H1 (cell line): ENCODE measurements around the gene SPATS2L. TPM values are rescaled to one million over a fixed set of nuclear protein-coding genes. Genes with fewer than 3 reads are reported as not detected.

ENCODE experiments used
- CTCF ChIA-PET: fragments of 300-600 bp; sonication (Branson Sonifier 250); formaldehyde crosslinking; loops from one replicate; lab custom pipeline; 2021; ENCODE audit not compliant: partially characterized antibody; lab: Charles Lee
- POLR2A ChIA-PET: fragments of 300-600 bp; sonication (Branson Sonifier 250); formaldehyde crosslinking; loops from one replicate; lab custom pipeline; 2021; ENCODE audit warnings: inconsistent platforms; ENCODE audit not compliant: partially characterized antibody; lab: Charles Lee
- DNase-seq, 2 experiments: peaks; one replicate each; pipeline versions ENCODE4 v3.0.0 to v3.0.0-alpha.2; 2010 to 2022; ENCODE audit warnings: low spot score in 2 of 2, low read depth in 1 of 2, mixed read lengths in 1 of 2
- FAIRE-seq: peaks from 2 replicates; lab custom pipeline; 2011; peaks lifted over from hg19 to GRCh38; lab: Jason Lieb, UNC
- H2AFZ ChIP-seq: 2 replicates; pipeline ENCODE4 v1.8.1; 2012; ENCODE audit warnings: low read length, inconsistent platforms
- H2AK5ac ChIP-seq: 2 replicates; pipeline ENCODE4 v1.6.1; 2013; ENCODE audit warnings: low read depth, low read length
- H2BK120ac ChIP-seq: replicated peaks from 2 replicates; pipeline ENCODE3; 2013; ENCODE audit warnings: low read depth, low read length, inconsistent platforms
- H2BK12ac ChIP-seq: 2 replicates; pipeline ENCODE4 v1.6.1; 2013; ENCODE audit warnings: low read depth, low read length
- H2BK15ac ChIP-seq: 2 replicates; pipeline ENCODE4 v1.6.1; 2013; ENCODE audit warnings: low read length
- H2BK20ac ChIP-seq: 2 replicates; pipeline ENCODE4 v1.6.1; 2013; ENCODE audit warnings: low read length
- H2BK5ac ChIP-seq: 2 replicates; pipeline ENCODE4 v1.6.1; 2013; ENCODE audit warnings: low read depth, low read length
- H3K14ac ChIP-seq: 2 replicates; pipeline ENCODE4 v1.6.1; 2013; ENCODE audit warnings: inconsistent platforms; ENCODE audit not compliant: insufficient read length
- H3K18ac ChIP-seq: 2 replicates; pipeline ENCODE4 v1.6.1; 2013; ENCODE audit warnings: low read length; ENCODE audit errors: extremely low read depth
- H3K23ac ChIP-seq: 2 replicates; pipeline ENCODE4 v1.6.1; 2013; ENCODE audit warnings: inconsistent platforms; ENCODE audit not compliant: insufficient read length
- H3K23me2 ChIP-seq: 2 replicates; pipeline ENCODE4 v1.6.1; 2013; ENCODE audit warnings: low read depth, low read length
- H3K27ac ChIP-seq: 2 replicates; pipeline ENCODE4 v1.6.1; 2011; ENCODE audit warnings: low read depth, low read length, inconsistent platforms
- H3K27me3 ChIP-seq, 4 experiments: replicated peaks in 1 of 4; 1 replicate in 1 of 4; 2 replicates in 3 of 4; pipeline versions ENCODE4 v1.6.1 to v1.8.1; 2011 to 2013; ENCODE audit warnings: low read length in 3 of 4, mild to moderate bottlenecking in 3 of 4, inconsistent platforms in 2 of 4, mixed read lengths in 2 of 4, moderate library complexity in 1 of 4; ENCODE audit not compliant: control insufficient read depth in 3 of 4, insufficient read depth in 3 of 4; ENCODE audit errors: extremely low read depth in 1 of 4
- H3K36me3 ChIP-seq, 4 experiments: 2 replicates each; pipeline versions ENCODE4 v1.6.1 to v1.8.1; 2011 to 2013; ENCODE audit warnings: mild to moderate bottlenecking in 4 of 4, low read length in 3 of 4, moderate library complexity in 2 of 4, control low read depth in 1 of 4, inconsistent platforms in 1 of 4; ENCODE audit not compliant: insufficient read depth in 4 of 4, control insufficient read depth in 2 of 4
- H3K4ac ChIP-seq: replicated peaks from 2 replicates; pipeline ENCODE3; 2013; ENCODE audit warnings: low read length, low read depth, mixed read lengths, inconsistent platforms; ENCODE audit not compliant: insufficient read length
- H3K4me1 ChIP-seq, 4 experiments: replicated peaks in 1 of 4; 1 replicate in 1 of 4; 2 replicates in 3 of 4; pipeline versions ENCODE4 v1.6.1 to v1.8.1; 2011 to 2013; ENCODE audit warnings: low read length in 3 of 4, inconsistent platforms in 2 of 4, mixed read lengths in 1 of 4; ENCODE audit not compliant: insufficient read depth in 4 of 4, control insufficient read depth in 3 of 4
- H3K4me2 ChIP-seq, 2 experiments: 2 replicates each; pipeline versions ENCODE4 v1.6.1 to v1.8.1; 2011 to 2013; ENCODE audit warnings: low read depth in 2 of 2, low read length in 2 of 2, control low read depth in 1 of 2, inconsistent platforms in 1 of 2, mild to moderate bottlenecking in 1 of 2; ENCODE audit not compliant: insufficient read depth in 1 of 2
- H3K4me3 ChIP-seq, 4 experiments: fragments of 200-600, 300-600 bp in 1 of 4; sonication (generic), shearing (Covaris generic), sonication (Bioruptor Twin) in 1 of 4; 2 replicates each; pipeline versions ENCODE4 v1.5.1 to v1.8.1; 2011 to 2016; ENCODE audit warnings: low read length in 4 of 4, low read depth in 3 of 4, control low read depth in 2 of 4, inconsistent platforms in 2 of 4, mild to moderate bottlenecking in 2 of 4, mixed read lengths in 1 of 4, moderate library complexity in 1 of 4; ENCODE audit not compliant: insufficient read depth in 2 of 4; ENCODE audit errors: extremely low read depth in 1 of 4
- H3K56ac ChIP-seq: replicated peaks from 2 replicates; pipeline ENCODE3; 2013; ENCODE audit warnings: low read depth, mild to moderate bottlenecking, mixed read lengths, low read length, inconsistent platforms; ENCODE audit not compliant: insufficient read length
- H3K79me1 ChIP-seq: 2 replicates; pipeline ENCODE4 v1.6.1; 2013; ENCODE audit warnings: low read depth, low read length, control low read depth
- H3K79me2 ChIP-seq, 2 experiments: 2 replicates each; pipeline versions ENCODE4 v1.6.1 to v1.8.1; 2012 to 2013; ENCODE audit warnings: low read length in 2 of 2, mild to moderate bottlenecking in 2 of 2, inconsistent platforms in 1 of 2; ENCODE audit not compliant: insufficient read depth in 2 of 2, control insufficient read depth in 1 of 2
- H3K9ac ChIP-seq, 4 experiments: replicated peaks in 1 of 4; 1 replicate in 1 of 4; 2 replicates in 3 of 4; pipeline versions ENCODE4 v1.6.1 to v1.8.1; 2011 to 2013; ENCODE audit warnings: low read depth in 3 of 4, low read length in 3 of 4, control low read depth in 2 of 4, mild to moderate bottlenecking in 2 of 4, moderate library complexity in 2 of 4, inconsistent platforms in 1 of 4; ENCODE audit errors: extremely low read depth in 1 of 4
- H3K9me3 ChIP-seq, 2 experiments: 2 replicates each; pipeline versions ENCODE4 v1.6.1 to v1.8.1; 2012 to 2013; ENCODE audit warnings: mild to moderate bottlenecking in 2 of 2, moderate library complexity in 2 of 2, control low read depth in 1 of 2, inconsistent platforms in 1 of 2, low read depth in 1 of 2, low read length in 1 of 2, mixed read lengths in 1 of 2; ENCODE audit not compliant: insufficient read depth in 2 of 2
- H4K20me1 ChIP-seq, 2 experiments: replicated peaks in 1 of 2; 2 replicates each; pipeline versions ENCODE3 to v1.8.1; 2011 to 2013; ENCODE audit warnings: inconsistent platforms in 2 of 2, low read length in 2 of 2, mild to moderate bottlenecking in 1 of 2; ENCODE audit not compliant: insufficient read depth in 2 of 2, control insufficient read depth in 1 of 2
- H4K5ac ChIP-seq: 2 replicates; pipeline ENCODE4 v1.6.1; 2013; ENCODE audit warnings: low read length, low read depth, mixed read lengths, inconsistent platforms; ENCODE audit not compliant: insufficient read length
- H4K8ac ChIP-seq: 2 replicates; pipeline ENCODE4 v1.8.0; 2013; ENCODE audit warnings: mild to moderate bottlenecking, moderate library complexity, low read length, inconsistent platforms; ENCODE audit not compliant: insufficient read depth; ENCODE audit errors: extremely low read depth
- H4K91ac ChIP-seq: replicated peaks from 2 replicates; pipeline ENCODE3; 2013; ENCODE audit warnings: low read length, mixed read lengths, inconsistent platforms; ENCODE audit not compliant: insufficient read length
- ASH2L ChIP-seq: fragments of 200-600, 300-600 bp; sonication (generic); IDR thresholded peaks from one replicate; pipeline ENCODE4 v1.7.1; 2017; ENCODE audit warnings: low read length
- BRCA1 ChIP-seq: IDR thresholded peaks from 2 replicates; pipeline ENCODE4 v1.6.1; 2012; ENCODE audit warnings: low read depth, low read length, improper control_type of control experiment
- CEBPB ChIP-seq: IDR thresholded peaks from 2 replicates; pipeline ENCODE4 v1.6.1; 2012; ENCODE audit warnings: low read depth, low read length
- CHD1 ChIP-seq: IDR thresholded peaks from 2 replicates; pipeline ENCODE4 v1.6.1; 2012; ENCODE audit warnings: low read depth, low read length, improper control_type of control experiment
- CTCF ChIP-seq, 3 experiments: IDR thresholded peaks; 1 replicate in 2 of 3; 2 replicates in 1 of 3; pipeline versions ENCODE4 v1.5.1 to v1.6.1; 2011; ENCODE audit warnings: low read length in 3 of 3, mild to moderate bottlenecking in 3 of 3, inconsistent platforms in 2 of 3, low read depth in 1 of 3, moderate library complexity in 1 of 3; ENCODE audit not compliant: insufficient read depth in 1 of 3; ENCODE audit errors: control extremely low read depth in 1 of 3
- EGR1 ChIP-seq: IDR thresholded peaks from 2 replicates; pipeline ENCODE4 v1.6.1; 2011; ENCODE audit warnings: low read depth, low read length, borderline replicate concordance
- GTF2F1 ChIP-seq: IDR thresholded peaks from 2 replicates; pipeline ENCODE4 v1.6.1; 2012; ENCODE audit warnings: low read depth, low read length, improper control_type of control experiment, borderline replicate concordance
- JUND ChIP-seq: IDR thresholded peaks from 2 replicates; pipeline ENCODE4 v1.6.1; 2011; ENCODE audit warnings: mild to moderate bottlenecking, improper control_type of control experiment, low read length
- KDM5A ChIP-seq: fragments of 200-600 bp; IDR thresholded peaks from 2 replicates; pipeline ENCODE4 v1.7.1; 2012; ENCODE audit warnings: mild to moderate bottlenecking, low read length, inconsistent platforms, mixed read lengths
- RFX5 ChIP-seq: IDR thresholded peaks from 2 replicates; pipeline ENCODE4 v1.6.1; 2011; ENCODE audit warnings: low read depth, low read length, improper control_type of control experiment, borderline replicate concordance
- TAF7 ChIP-seq: optimal IDR thresholded peaks from 2 replicates; pipeline ENCODE3; 2011; ENCODE audit warnings: low read depth, mild to moderate bottlenecking, inconsistent platforms, low read length, moderate library complexity, borderline replicate concordance
- TEAD4 ChIP-seq: IDR thresholded peaks from 2 replicates; pipeline ENCODE4 v1.6.1; 2012; ENCODE audit warnings: low read depth, low read length, inconsistent platforms, mixed read lengths
- YY1 ChIP-seq: IDR thresholded peaks from 2 replicates; pipeline ENCODE4 v1.6.1; 2011; ENCODE audit warnings: low read depth, mild to moderate bottlenecking, low read length
- WGBS, 2 experiments: shearing (Covaris generic) in 1 of 2; methylation state at CpG; one replicate each; pipeline versions ENCODE4 v1.1.6 to v1.1.7; 2013 to 2015; ENCODE audit warnings: low lambda C conversion rate in 2 of 2, mixed read lengths in 2 of 2, inconsistent platforms in 1 of 2, low coverage in 1 of 2, missing lambda C conversion rate in 1 of 2; ENCODE audit not compliant: insufficient replicate concordance in 2 of 2, insufficient coverage in 1 of 2, insufficient read length in 1 of 2; ENCODE audit errors: extremely low coverage in 1 of 2, missing lambda C conversion rate in 1 of 2; 5-methylcytosine and 5-hydroxymethylcytosine counted together
- polyA plus RNA-seq, 7 experiments: library from polyadenylated mRNA; depleted of rRNA in 3 of 7; stranded (reverse) in 5 of 7; unstranded in 2 of 7; fragments of >200 nt in 5 of 7; fragments of 200-250 nt in 2 of 7; gene quantifications; 1 replicate in 5 of 7; 2 replicates in 1 of 7; 4 replicates in 1 of 7; pipeline versions ENCODE4 v1.2.1 to v1.2.3, GENCODE V29; 2011 to 2013; ENCODE audit warnings: missing spikeins in 2 of 7, mixed read lengths in 2 of 7
- total RNA-seq: library from RNA; stranded (reverse); fragmentation: NEBNext Ultra II Directional; extraction: Animal tissue kit (Norgen Biotek cat#: 25700); gene quantifications from 2 replicates; pipeline ENCODE4 v1.2.1, GENCODE V29; 2021

Gene SPATS2L
- total and polyA plus RNA-seq, 2 of the 8 experiments (the other 6 are each of a cell fraction or from before 2014, with no cell fraction given), result 67.3 to 189 TPM

- Histone ChIP-seq H4K91ac (no peak overlapping the region), H2BK20ac (no peak overlapping the region), H3K9me3 (no peaks in the 10 kb centered on the region), H3K79me1 (no peaks in the 10 kb centered on the region), H2BK5ac (no peak overlapping the region), H3K4me1 (no peaks in the 10 kb centered on the region), H3K36me3 (peaks cover 3 to 66% (median 47%) of the 10 kb centered on the region in 4 experiments; a peak in 7 of 8 replicates), H2BK15ac (no peak overlapping the region), H3K4me2 (no peak overlapping the region), H3K56ac (no peak overlapping the region), H3K27ac (no peak overlapping the region), H3K23ac (no peak overlapping the region), H3K14ac (no peak overlapping the region), H3K4ac (no peak overlapping the region), H4K5ac (no peak overlapping the region), H3K27me3 (no peaks in the 10 kb centered on the region), H3K4me3 (no peak overlapping the region), H2BK12ac (no peak overlapping the region), H4K20me1 (no peaks in the 10 kb centered on the region), H3K79me2 (no peaks in the 10 kb centered on the region), H3K9ac (no peak overlapping the region), H2AFZ (no peak overlapping the region), H4K8ac (no peak overlapping the region), H2BK120ac (no peak overlapping the region), H2AK5ac (no peak overlapping the region), H3K23me2 (no peaks in the 10 kb centered on the region), H3K18ac (no peak overlapping the region)
- FAIRE-seq (no peak), DNase-seq (no peak)
- POLR2A ChIA-PET, result interaction anchor here (2.2 kb wide), 1 partner anchor 10 kb away, joined by 5 read pairs; no protein-coding TSS in a partner anchor
- whole genome bisulfite sequencing, 2 experiments, result 76% methylated on average over 5 of the region's 5 CpGs; no CpG with 5 or more reads in 1 of the 2 experiments
- CTCF ChIA-PET, result interaction anchor here (1.0 to 1.9 kb wide), 2 partner anchors 13 to 25 kb away, joined by 3 to 5 read pairs; no protein-coding TSS in a partner anchor
- TF ChIP-seq GTF2F1, result no peak
- no peak for TF ChIP-seq YY1
- TF ChIP-seq RFX5, result no peak
- no peak for TF ChIP-seq TAF7
- no peak for TF ChIP-seq BRCA1
- no peak for TF ChIP-seq ASH2L
- TF ChIP-seq CEBPB, result no peak
- TF ChIP-seq EGR1, result no peak
- no peak for TF ChIP-seq JUND
- no peak for TF ChIP-seq CHD1
- no peak for TF ChIP-seq KDM5A
- TF ChIP-seq TEAD4, result no peak
- TF ChIP-seq CTCF (IDR thresholded peaks at IDR 0.05; ENCODE audit: control extremely low read depth in 1 of 3, insufficient read depth in 1 of 3, low read depth in 1 of 3, low read length in 3 of 3), result no peak
These were observed 136.9 kb downstream of the SPATS2L start for GRCh38 chr2:200443376-200443775.
